HCT116 (cell line): ENCODE measurements around the gene SRPK2.

ENCODE experiments used
- ATF3 ChIP-seq: IDR thresholded peaks from 2 replicates; pipeline ENCODE4 v1.6.1; 2012
- EZH2phosphoT487 ChIP-seq: fragments of 200-600 bp; IDR thresholded peaks from 2 replicates; pipeline ENCODE4 v1.6.1; 2018; ENCODE audit warnings: antibody characterized with exemption, borderline replicate concordance
- POLR2A ChIP-seq: IDR thresholded peaks from 2 replicates; pipeline ENCODE4 v1.7.0; 2011; ENCODE audit warnings: borderline replicate concordance; ENCODE audit not compliant: insufficient read depth, insufficient read length; ENCODE audit errors: extremely low read depth
- RAD21 ChIP-seq: IDR thresholded peaks from 2 replicates; pipeline ENCODE4 v1.6.1; 2012; ENCODE audit warnings: low read depth, mild to moderate bottlenecking
- REST ChIP-seq: IDR thresholded peaks from 2 replicates; pipeline ENCODE4 v1.6.1; 2012; ENCODE audit warnings: low read depth
- SIN3A ChIP-seq: IDR thresholded peaks from 2 replicates; pipeline ENCODE4 v1.6.1; 2012; ENCODE audit warnings: low read depth
- TCF7L2 ChIP-seq: IDR thresholded peaks from 2 replicates; pipeline ENCODE4 v1.7.0; 2011; ENCODE audit warnings: borderline replicate concordance, inconsistent platforms; ENCODE audit not compliant: insufficient read depth, insufficient read length; ENCODE audit errors: extremely low read depth
- TF ChIP-seq, protein P1 (sequence below), 3 experiments: fragments of 200-600 bp in 1 of 3; sonication (generic) in 1 of 3; IDR thresholded peaks in 2 of 3; conservative IDR thresholded peaks in 1 of 3; 2 replicates each; pipeline ENCODE4 v1.5.1; 2012 to 2017; ENCODE audit warnings: low read depth in 2 of 3, low read length in 2 of 3, antibody characterized with exemption in 1 of 3, borderline replicate concordance in 1 of 3, control low read depth in 1 of 3, mild to moderate bottlenecking in 1 of 3, mixed read lengths in 1 of 3, mixed run types in 1 of 3, moderate library complexity in 1 of 3; ENCODE audit not compliant: insufficient read depth in 1 of 3
- TF ChIP-seq, protein P2 (sequence below): IDR thresholded peaks from 2 replicates; pipeline ENCODE4 v1.6.1; 2011; ENCODE audit warnings: mild to moderate bottlenecking, low read length, moderate library complexity; ENCODE audit not compliant: insufficient replicate concordance; ENCODE audit errors: extremely low read depth

DNA sequence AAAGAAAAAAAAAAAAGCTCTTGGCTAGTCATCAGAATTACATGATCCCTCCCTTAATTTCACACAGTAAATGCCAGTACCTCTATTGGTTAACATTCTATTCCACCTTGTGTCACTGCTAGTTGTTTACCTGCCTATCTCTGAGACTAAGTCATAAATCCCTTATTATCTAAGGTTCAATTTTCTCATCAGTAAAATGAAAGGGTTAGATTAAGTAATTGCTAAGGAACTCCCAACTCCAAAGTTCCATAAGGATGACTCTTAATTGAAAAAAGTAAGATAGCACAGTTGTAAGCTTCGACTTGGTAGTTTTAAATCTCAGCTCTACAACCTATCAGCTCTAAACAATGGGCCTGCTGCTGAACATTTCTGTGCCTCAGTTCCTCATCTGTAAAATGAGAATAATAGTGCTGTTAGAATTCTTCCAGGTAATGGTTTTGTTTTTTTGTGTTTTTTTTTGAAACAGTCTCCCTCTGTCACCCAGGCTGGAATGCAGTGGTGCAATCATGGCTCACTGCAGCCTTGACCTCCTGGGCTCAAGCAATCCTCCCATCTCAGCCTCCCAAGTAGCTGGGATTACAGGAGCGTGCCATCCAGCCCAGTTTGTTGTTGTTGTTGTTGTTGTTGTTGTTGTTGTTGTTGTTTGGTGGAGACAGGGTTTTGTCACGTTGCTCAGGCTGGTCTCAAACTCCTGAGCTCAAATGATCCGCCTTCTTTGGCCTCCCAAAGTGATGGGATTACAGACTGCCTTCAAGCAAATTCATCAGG, 35.6 kb downstream of the SRPK2 start:
- TF ChIP-seq, protein P1, sequence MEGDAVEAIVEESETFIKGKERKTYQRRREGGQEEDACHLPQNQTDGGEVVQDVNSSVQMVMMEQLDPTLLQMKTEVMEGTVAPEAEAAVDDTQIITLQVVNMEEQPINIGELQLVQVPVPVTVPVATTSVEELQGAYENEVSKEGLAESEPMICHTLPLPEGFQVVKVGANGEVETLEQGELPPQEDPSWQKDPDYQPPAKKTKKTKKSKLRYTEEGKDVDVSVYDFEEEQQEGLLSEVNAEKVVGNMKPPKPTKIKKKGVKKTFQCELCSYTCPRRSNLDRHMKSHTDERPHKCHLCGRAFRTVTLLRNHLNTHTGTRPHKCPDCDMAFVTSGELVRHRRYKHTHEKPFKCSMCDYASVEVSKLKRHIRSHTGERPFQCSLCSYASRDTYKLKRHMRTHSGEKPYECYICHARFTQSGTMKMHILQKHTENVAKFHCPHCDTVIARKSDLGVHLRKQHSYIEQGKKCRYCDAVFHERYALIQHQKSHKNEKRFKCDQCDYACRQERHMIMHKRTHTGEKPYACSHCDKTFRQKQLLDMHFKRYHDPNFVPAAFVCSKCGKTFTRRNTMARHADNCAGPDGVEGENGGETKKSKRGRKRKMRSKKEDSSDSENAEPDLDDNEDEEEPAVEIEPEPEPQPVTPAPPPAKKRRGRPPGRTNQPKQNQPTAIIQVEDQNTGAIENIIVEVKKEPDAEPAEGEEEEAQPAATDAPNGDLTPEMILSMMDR (IDR thresholded peaks at IDR 0.05 in 2 of 3, conservative IDR thresholded peaks at IDR 0.05 in 1 of 3; ENCODE audit: borderline replicate concordance in 1 of 3, insufficient read depth in 1 of 3, low read depth in 2 of 3, low read length in 2 of 3): no peak
- no peak for TF ChIP-seq TCF7L2
- TF ChIP-seq, protein P2, sequence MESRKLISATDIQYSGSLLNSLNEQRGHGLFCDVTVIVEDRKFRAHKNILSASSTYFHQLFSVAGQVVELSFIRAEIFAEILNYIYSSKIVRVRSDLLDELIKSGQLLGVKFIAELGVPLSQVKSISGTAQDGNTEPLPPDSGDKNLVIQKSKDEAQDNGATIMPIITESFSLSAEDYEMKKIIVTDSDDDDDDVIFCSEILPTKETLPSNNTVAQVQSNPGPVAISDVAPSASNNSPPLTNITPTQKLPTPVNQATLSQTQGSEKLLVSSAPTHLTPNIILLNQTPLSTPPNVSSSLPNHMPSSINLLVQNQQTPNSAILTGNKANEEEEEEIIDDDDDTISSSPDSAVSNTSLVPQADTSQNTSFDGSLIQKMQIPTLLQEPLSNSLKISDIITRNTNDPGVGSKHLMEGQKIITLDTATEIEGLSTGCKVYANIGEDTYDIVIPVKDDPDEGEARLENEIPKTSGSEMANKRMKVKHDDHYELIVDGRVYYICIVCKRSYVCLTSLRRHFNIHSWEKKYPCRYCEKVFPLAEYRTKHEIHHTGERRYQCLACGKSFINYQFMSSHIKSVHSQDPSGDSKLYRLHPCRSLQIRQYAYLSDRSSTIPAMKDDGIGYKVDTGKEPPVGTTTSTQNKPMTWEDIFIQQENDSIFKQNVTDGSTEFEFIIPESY: no peak
- no peak for TF ChIP-seq SIN3A
- no peak for TF ChIP-seq RAD21
- TF ChIP-seq REST: no peak
- no peak for TF ChIP-seq ATF3
- no peak for TF ChIP-seq POLR2A
- no peak for TF ChIP-seq EZH2phosphoT487
